Colonic mucosa (tissue), 4 donors: ENCODE results near the gene CNPY4. TPM values are rescaled to one million over a fixed set of nuclear protein-coding genes. Genes with fewer than 3 reads are reported as not detected.
A peak's percentile ranks its signal among the peaks of the same experiment; 100 is the strongest.

Source experiments
- DNase-seq: peaks from one replicate; pipeline ENCODE4 v3.0.0-alpha.2; 2020
- H3K27ac ChIP-seq: fragments of 200-600 bp; one replicate; pipeline ENCODE4 v1.8.0; 2021
- H3K27me3 ChIP-seq: fragments of 200-600 bp; one replicate; pipeline ENCODE4 v1.8.0; 2021
- H3K36me3 ChIP-seq: fragments of 200-600 bp; one replicate; pipeline ENCODE4 v1.8.0; 2021
- H3K4me1 ChIP-seq: fragments of 200-600 bp; one replicate; pipeline ENCODE4 v1.8.0; 2021; ENCODE audit warnings: mild to moderate bottlenecking
- H3K4me3 ChIP-seq: fragments of 200-600 bp; one replicate; pipeline ENCODE4 v1.8.0; 2021
- H3K9ac ChIP-seq, 2 donors: one replicate each; pipeline ENCODE4 v1.7.0; 2013; ENCODE audit warnings: control low read depth in 2 of 2, low read depth in 2 of 2, low read length in 2 of 2
- H3K9me3 ChIP-seq: fragments of 200-600 bp; one replicate; pipeline ENCODE4 v1.8.0; 2021
- intact Hi-C: fragments of 100-400 bp; cut with DNase I; formaldehyde crosslinking; loops from one replicate; pipeline ENCODE4 v1.14.1; 2022
- microRNA-seq: library from miRNA; unstranded; fragments of <30 nt; microRNA quantifications from one replicate; pipeline ENCODE4, GENCODE V29; 2019
- total RNA-seq, 2 donors: library from RNA; stranded (reverse); fragmentation: NEBNext Ultra II Directional in 1 of 2; extraction: Animal tissue kit (Norgen Biotek cat#: 25700) in 1 of 2; gene quantifications; one replicate each; pipeline ENCODE4 v1.2.1, GENCODE V29; 2021
- TF ChIP-seq, protein P1 (sequence below): fragments of 200-600 bp; IDR thresholded peaks from one replicate; pipeline ENCODE4 v1.8.0; 2022; ENCODE audit warnings: antibody characterized with exemption, mild to moderate bottlenecking
- donor health status: healthy.
- donor health status: DM: no; HTN: no; CAD: no.
- donor health status: DM: no; HTN: no; CAD: no.

The CNPY4 gene
- total RNA-seq, 2 donors from 2014 or later, result 8.4 to 10.6 TPM

DNA sequence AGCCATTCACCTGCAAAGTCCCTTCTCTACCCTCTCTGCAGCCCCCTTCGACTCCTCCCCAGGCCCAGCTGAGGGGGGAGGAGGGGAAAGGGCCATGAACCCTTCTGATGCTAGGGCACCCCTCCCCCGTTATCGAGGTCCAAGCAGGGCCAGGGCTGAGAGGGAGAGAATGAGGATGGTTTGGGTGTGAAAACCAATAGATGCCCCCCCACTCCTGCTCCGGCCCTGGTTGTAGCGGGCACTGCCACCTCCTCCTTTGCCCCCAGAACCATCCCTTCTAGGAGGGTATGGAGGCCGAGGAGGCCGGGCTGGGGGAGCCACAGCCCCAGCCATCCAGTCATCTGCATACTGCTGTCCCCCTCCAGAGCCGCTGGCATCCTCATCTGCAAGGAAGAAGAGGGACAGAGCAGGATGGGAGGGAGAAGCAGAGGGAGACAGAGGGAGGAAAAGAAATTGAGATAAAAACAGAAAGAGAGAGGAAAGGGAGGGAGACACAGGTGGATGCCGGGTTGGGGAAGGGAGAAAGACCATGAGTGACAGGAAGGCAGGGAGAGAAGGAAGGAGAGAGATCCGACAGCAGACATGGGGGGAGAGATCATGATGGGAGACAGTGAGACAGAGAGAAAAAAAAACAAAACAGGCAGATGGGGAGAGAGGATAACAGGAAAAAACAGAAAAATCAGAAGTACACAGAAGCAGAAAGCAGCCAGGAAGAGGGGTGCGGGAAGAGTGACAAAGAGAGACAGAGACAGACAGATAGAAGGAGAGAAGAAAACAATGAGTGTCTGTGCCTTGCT, 50.9 kb downstream of the CNPY4 start:
- no peaks in the 10 kb centered on the region for H3K4me1 ChIP-seq
- intact Hi-C loops, result no loop called here
- DNase-seq, result no peak

DNA sequence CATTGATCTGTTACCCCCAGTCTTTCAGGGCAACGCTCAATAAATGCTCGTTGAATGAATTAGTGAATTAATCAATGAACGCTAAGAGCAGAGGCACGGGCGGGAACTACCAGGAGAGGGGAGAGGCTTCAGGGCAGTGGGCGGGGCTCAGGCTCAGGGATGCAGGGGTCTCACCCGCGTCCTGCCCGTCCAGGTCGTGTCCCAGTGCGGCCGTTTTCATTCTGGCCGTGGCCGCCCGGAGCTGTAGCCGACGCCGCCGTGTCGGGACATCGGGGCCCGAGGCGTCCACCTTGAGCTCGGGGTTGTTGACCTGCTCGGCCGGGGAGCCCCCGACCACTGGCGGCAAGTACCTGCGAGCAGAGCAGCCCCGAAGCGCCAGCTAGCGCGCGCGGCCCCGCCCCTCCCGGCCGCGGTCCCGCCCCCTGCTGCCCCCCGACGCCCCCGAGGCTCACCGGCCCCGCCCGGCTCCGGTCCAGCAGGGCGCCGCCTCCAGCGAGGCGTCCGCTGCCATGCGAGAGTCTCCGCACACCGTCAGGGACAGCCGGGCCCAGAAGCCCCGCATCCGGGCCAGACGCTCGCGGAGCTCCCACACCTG, 51.8 kb downstream of the CNPY4 start:
- Histone ChIP-seq H3K27ac (no peak overlapping the region), H3K4me1 (no peaks in the 10 kb centered on the region), H3K9ac (peak overlapping the region in 1 of 2 donors; percentile 63), H3K9me3 (no peaks in the 10 kb centered on the region), H3K36me3 (no peaks in the 10 kb centered on the region), H3K27me3 (peaks cover 11% of the 10 kb centered on the region), H3K4me3 (peak overlapping the region; percentile 44)
- DNase-seq, result no peak
- TF ChIP-seq, protein P1, sequence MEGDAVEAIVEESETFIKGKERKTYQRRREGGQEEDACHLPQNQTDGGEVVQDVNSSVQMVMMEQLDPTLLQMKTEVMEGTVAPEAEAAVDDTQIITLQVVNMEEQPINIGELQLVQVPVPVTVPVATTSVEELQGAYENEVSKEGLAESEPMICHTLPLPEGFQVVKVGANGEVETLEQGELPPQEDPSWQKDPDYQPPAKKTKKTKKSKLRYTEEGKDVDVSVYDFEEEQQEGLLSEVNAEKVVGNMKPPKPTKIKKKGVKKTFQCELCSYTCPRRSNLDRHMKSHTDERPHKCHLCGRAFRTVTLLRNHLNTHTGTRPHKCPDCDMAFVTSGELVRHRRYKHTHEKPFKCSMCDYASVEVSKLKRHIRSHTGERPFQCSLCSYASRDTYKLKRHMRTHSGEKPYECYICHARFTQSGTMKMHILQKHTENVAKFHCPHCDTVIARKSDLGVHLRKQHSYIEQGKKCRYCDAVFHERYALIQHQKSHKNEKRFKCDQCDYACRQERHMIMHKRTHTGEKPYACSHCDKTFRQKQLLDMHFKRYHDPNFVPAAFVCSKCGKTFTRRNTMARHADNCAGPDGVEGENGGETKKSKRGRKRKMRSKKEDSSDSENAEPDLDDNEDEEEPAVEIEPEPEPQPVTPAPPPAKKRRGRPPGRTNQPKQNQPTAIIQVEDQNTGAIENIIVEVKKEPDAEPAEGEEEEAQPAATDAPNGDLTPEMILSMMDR, result no peak
- intact Hi-C loops, result no loop called here

More for the DNA sequence above, 50.9 kb downstream of the CNPY4 start:
- Histone ChIP-seq H3K9me3 (no peaks in the 10 kb centered on the region), H3K4me3 (no peak overlapping the region), H3K27me3 (peaks cover 11% of the 10 kb centered on the region), H3K36me3 (no peaks in the 10 kb centered on the region), H3K9ac (peak overlapping the region in 1 of 2 donors; percentile 19), H3K27ac (no peak overlapping the region)
- TF ChIP-seq, protein P1, result no peak

DNA sequence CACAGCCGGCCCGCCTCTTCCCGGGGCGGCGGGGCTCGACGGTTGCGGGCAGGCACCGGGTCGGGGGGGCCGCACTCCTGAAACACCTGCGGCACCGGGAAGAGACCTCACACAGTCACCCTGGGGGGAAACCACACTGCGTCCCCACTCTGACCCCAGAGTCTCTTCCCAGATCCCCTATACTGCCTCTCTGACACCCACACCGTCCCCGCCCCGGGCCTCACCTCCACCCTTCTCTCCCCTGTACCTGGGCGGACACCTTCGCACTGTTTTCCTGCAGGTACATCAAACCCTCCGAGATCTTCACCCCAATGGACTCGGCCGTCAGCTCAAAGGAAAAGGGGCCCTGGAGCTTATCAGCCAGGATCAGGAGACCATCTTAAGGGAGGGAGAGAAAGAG, 52.4 kb downstream of the CNPY4 start:
- DNase-seq, result no peak
- Histone ChIP-seq H3K4me3 (peak overlapping the region; percentile 44), H3K4me1 (no peaks in the 10 kb centered on the region), H3K27me3 (peaks cover 11% of the 10 kb centered on the region), H3K27ac (no peak overlapping the region), H3K9me3 (no peaks in the 10 kb centered on the region), H3K9ac (no peak overlapping the region), H3K36me3 (no peaks in the 10 kb centered on the region)
- TF ChIP-seq, protein P1, result no peak
- intact Hi-C loops, result no loop called here

DNA sequence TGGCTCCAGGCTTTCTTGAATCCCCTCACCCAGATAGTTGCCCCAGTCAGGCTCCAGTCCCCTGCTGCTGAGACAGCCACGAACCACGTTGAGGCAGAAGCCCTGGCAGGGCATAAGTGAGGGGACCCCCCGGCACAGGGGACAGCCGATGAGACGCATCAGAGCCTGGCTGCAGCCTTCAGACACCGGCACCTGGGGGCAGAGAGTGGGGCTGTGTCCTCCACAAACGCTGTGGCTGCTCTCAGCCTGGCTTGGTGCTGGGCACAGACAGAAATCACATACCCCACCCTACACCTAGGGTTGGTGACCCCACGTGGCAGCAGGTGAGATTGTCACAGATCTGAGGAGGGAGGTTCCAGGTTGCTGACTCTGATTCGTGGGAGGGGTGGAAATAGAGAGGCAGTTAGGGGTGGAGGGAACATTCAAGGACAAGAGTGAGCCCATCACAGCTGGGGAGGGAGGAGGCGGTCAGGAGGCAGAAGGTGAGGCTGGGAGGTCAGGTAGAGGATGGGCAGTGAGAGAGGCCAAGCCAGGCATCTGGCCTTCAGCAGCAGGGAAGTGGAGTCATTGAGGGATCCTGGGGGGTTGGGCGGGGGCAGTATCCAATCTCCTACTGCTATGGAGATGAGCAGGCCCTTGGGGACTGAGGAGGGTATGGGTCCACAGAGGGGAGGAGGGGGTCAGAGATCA, 54.5 kb downstream of the CNPY4 start:
- no peak overlapping the region for H3K27ac ChIP-seq
- no peaks in the 10 kb centered on the region for H3K36me3 ChIP-seq
- H3K4me1 ChIP-seq, result no peaks in the 10 kb centered on the region
- no peak overlapping the region for H3K9ac ChIP-seq
- TF ChIP-seq, protein P1, result no peak
- H3K27me3 ChIP-seq, result peaks cover 11% of the 10 kb centered on the region
- no peak overlapping the region for H3K4me3 ChIP-seq
- intact Hi-C loops, result no loop called here
- DNase-seq, result no peak
- H3K9me3 ChIP-seq, result no peaks in the 10 kb centered on the region

DNA sequence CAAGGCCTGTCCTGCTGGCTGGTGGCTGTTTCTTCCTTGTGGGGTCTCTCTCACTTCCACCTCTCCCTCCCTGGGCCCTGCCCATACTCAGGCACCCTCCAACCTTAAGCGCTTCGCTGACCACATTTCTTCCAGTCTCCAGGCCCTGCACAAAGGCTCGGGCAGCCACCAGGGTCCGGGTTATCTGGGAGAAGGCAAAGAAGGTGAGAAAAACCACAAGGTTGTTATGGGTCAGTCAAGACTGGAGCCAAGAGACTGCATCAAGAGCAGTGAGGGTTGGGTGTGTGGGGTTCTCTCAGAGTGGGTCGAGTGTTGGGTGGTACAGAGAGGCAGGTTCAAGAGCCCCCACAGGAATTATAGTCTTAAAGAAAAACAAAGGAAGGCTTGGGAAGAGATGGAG, 55.1 kb downstream of the CNPY4 start:
- no peak for DNase-seq
- intact Hi-C loops, result no loop called here
- H3K27ac ChIP-seq, result no peak overlapping the region

More for the DNA sequence above, 55.1 kb downstream of the CNPY4 start:
- no peak overlapping the region for H3K4me3 ChIP-seq
- H3K9me3 ChIP-seq, result no peaks in the 10 kb centered on the region
- TF ChIP-seq, protein P1, result no peak
- H3K9ac ChIP-seq, result no peak overlapping the region
- no peaks in the 10 kb centered on the region for H3K36me3 ChIP-seq
- no peaks in the 10 kb centered on the region for H3K4me1 ChIP-seq
- H3K27me3 ChIP-seq, result peaks cover 11% of the 10 kb centered on the region

Small RNA genes lying within 50 kb of the gene (microRNA-seq; reads per million reads assigned to microRNA genes)
- gene MIR106B, result 1,966 reads per million, percentile 85 among the genes with 10 or more reads in this experiment
- 400 reads per million, percentile 68 among the genes with 10 or more reads in this experiment for gene MIR25
- not detected for gene MIR4658
- gene MIR93, result 6,845 reads per million, percentile 92 among the genes with 10 or more reads in this experiment

Other genes starting within 250 kb of the CNPY4 start
- gene OR2AE1, start 242.6 kb upstream of the CNPY4 start, total RNA-seq, result not detected
- gene TRIM4, start 200.1 kb upstream of the CNPY4 start, total RNA-seq, result 10 to 100 TPM; 23.8 to 23.9 TPM
- not detected for gene GJC3, start 190.0 kb upstream of the CNPY4 start, total RNA-seq
- 1 to 10 TPM; 2.5 to 4.6 TPM for gene AZGP1, start 143.6 kb upstream of the CNPY4 start, total RNA-seq
- gene ZKSCAN1, start 104.0 kb upstream of the CNPY4 start, total RNA-seq, result 100 to 1,000 TPM in 1 of 2 donors, 10 to 100 TPM in 1; 96.1 to 147 TPM
- gene ZSCAN21, start 69.9 kb upstream of the CNPY4 start, total RNA-seq, result 1 to 10 TPM; 6.2 to 7.7 TPM
- 10 to 100 TPM; 30.1 to 31.9 TPM for gene ZNF3, start 37.9 kb upstream of the CNPY4 start, total RNA-seq
- 100 to 1,000 TPM in 1 of 2 donors, 10 to 100 TPM in 1; 67.3 to 110 TPM for gene COPS6, start 30.7 kb upstream of the CNPY4 start, total RNA-seq
- 100 to 1,000 TPM in 1 of 2 donors, 10 to 100 TPM in 1; 68.1 to 241 TPM for gene MCM7, start 18.2 kb upstream of the CNPY4 start, total RNA-seq
- gene AP4M1, start 18.0 kb upstream of the CNPY4 start, total RNA-seq, result 10 to 100 TPM; 17.8 to 23.6 TPM
- gene TAF6, start 276 bp upstream of the CNPY4 start, total RNA-seq, result 10 to 100 TPM; 28.7 to 67.3 TPM
- 1 to 10 TPM; 1.9 to 4.1 TPM for gene MBLAC1, start 7.3 kb downstream of the CNPY4 start, total RNA-seq
- 100 to 1,000 TPM; 230 to 268 TPM for gene LAMTOR4, start 29.3 kb downstream of the CNPY4 start, total RNA-seq
- 10 to 100 TPM; 40.3 to 69.5 TPM for gene TRAPPC14, start 39.1 kb downstream of the CNPY4 start, total RNA-seq
- gene GAL3ST4, start 49.0 kb downstream of the CNPY4 start, total RNA-seq, result 10 to 100 TPM in 1 of 2 donors, 1 to 10 TPM in 1; 5.2 to 11.6 TPM
- gene GPC2, start 57.7 kb downstream of the CNPY4 start, total RNA-seq, result 1 to 10 TPM; 4.0 to 7.6 TPM
- gene STAG3, start 58.3 kb downstream of the CNPY4 start, total RNA-seq, result 1 to 10 TPM; 1.4 to 3.8 TPM
- 1 to 10 TPM in 1 of 2 donors, under 1 TPM in 1; 0.53 to 1.4 TPM for gene PVRIG, start 100.3 kb downstream of the CNPY4 start, total RNA-seq
- gene SPDYE3, start 188.1 kb downstream of the CNPY4 start, total RNA-seq, result not detected
- gene PILRB, start 238.5 kb downstream of the CNPY4 start, total RNA-seq, result 10 to 100 TPM; 18.2 to 57.9 TPM